Small intestine (tissue), 7 donors: ENCODE results near the gene SCN3B. TPM values are rescaled to one million over a fixed set of nuclear protein-coding genes. Genes with fewer than 3 reads are reported as not detected.

Source experiments
- DNase-seq, 2 donors: peaks; one replicate each; pipeline versions ENCODE4 v3.0.0 to v3.0.0-alpha.2; 2013
- FAIRE-seq: peaks from 2 replicates; lab custom pipeline; 2012; peaks lifted over from hg19 to GRCh38; lab: Jason Lieb, UNC
- H3K27ac ChIP-seq, 3 donors: one replicate each; pipeline ENCODE4 v1.5.1; 2013; ENCODE audit warnings: low read length in 2 of 3, mild to moderate bottlenecking in 2 of 3, control low read depth in 1 of 3, inconsistent platforms in 1 of 3, low read depth in 1 of 3, moderate library complexity in 1 of 3
- H3K27me3 ChIP-seq, 3 donors: one replicate each; pipeline ENCODE4 v1.6.1; 2013; ENCODE audit warnings: low read length in 3 of 3, inconsistent platforms in 1 of 3; ENCODE audit not compliant: control insufficient read depth in 3 of 3, insufficient read depth in 3 of 3
- H3K36me3 ChIP-seq, 3 donors: one replicate each; pipeline ENCODE4 v1.6.1; 2013; ENCODE audit warnings: low read length in 3 of 3, inconsistent platforms in 1 of 3, low read depth in 1 of 3, mild to moderate bottlenecking in 1 of 3, moderate library complexity in 1 of 3; ENCODE audit not compliant: control insufficient read depth in 3 of 3, insufficient read depth in 2 of 3
- H3K4me1 ChIP-seq, 3 donors: one replicate each; pipeline ENCODE4 v1.6.1; 2013; ENCODE audit warnings: low read length in 2 of 3, inconsistent platforms in 1 of 3, low read depth in 1 of 3, mild to moderate bottlenecking in 1 of 3, moderate library complexity in 1 of 3; ENCODE audit not compliant: control insufficient read depth in 3 of 3, insufficient read depth in 2 of 3
- H3K4me3 ChIP-seq, 3 donors: one replicate each; pipeline ENCODE4 v1.5.1; 2013; ENCODE audit warnings: low read length in 3 of 3, control low read depth in 1 of 3, inconsistent platforms in 1 of 3, low read depth in 1 of 3, mild to moderate bottlenecking in 1 of 3, moderate library complexity in 1 of 3
- H3K9me3 ChIP-seq, 2 donors: one replicate each; pipeline ENCODE4 v1.6.1; 2013; ENCODE audit warnings: low read depth in 1 of 2, low read length in 1 of 2; ENCODE audit not compliant: control insufficient read depth in 2 of 2, insufficient read depth in 1 of 2
- WGBS, 3 donors: extraction: QIAGEN DNeasy Blood & Tissue Kit; methylation state at CpG; one replicate each; pipeline ENCODE4 v1.1.7; 2013; 5-methylcytosine and 5-hydroxymethylcytosine counted together
- polyA plus RNA-seq, 4 donors: library from polyadenylated mRNA; stranded (reverse) in 3 of 4; unstranded in 1 of 4; fragments of 200-250 nt in 3 of 4; fragments of 120-200 nt in 1 of 4; gene quantifications; one replicate each; pipeline versions ENCODE4 v1.2.1 to v1.2.3, GENCODE V29; 2013
- donor health status: healthy with polysubstance abuse.
- donor health status: control.
- donor health status: control.
- donor health status: Bipolar disorder and iron deficiency.
- donor health status: healthy.

SCN3B gene
- polyA plus RNA-seq, 4 donors: under 0.01 to 2.6 (median 0.93) TPM

DNA sequence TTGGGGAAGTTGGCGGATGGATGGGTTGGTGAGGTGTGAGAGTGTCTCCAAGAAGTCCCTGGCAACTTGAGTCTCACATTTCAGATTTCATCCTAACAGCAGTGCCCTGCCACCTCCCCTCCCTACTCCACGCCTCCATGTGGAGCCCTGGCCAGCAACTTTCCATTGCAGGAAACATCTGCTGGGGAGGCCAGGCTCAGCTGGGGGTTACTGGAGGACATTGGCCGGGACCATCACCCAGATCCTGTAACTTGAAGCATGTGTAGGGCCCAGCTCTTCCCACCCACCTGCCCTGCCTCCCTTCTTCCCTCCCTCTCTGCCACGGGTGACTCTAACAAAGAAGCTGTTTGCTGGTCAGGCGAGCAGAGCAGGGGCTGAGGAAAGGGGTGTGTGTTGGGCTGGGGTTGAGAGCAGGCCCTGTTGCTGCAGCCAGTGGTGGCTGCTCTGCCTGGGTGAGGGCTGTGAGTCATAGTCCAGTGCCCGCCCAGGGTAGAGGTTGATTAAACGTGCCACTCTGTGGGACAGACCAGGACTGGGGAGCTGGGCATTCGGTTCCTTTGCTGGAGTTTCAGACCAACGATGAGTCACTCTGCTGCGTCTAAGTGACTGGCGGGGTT is 64.0 kb downstream of the SCN3B start:
- H3K4me1 ChIP-seq: peaks cover 7 to 52% (median 9%) of the 10 kb centered on the region in 3 donors
- no peaks in the 10 kb centered on the region for H3K27me3 ChIP-seq
- WGBS, 3 donors: 17 to 45% (median 37%) methylated on average over 11 of the region's 11 CpGs
- H3K27ac ChIP-seq: peak overlapping the region; percentile 36 to 89 (median 73)
- no peak for FAIRE-seq
- DNase-seq: peak; percentile 39 to 99
- H3K9me3 ChIP-seq: no peaks in the 10 kb centered on the region
- peak overlapping the region in 1 of 3 donors; percentile 79 for H3K4me3 ChIP-seq
- H3K36me3 ChIP-seq: peaks cover 0 to 69% (median 17%) of the 10 kb centered on the region in 3 donors

DNA sequence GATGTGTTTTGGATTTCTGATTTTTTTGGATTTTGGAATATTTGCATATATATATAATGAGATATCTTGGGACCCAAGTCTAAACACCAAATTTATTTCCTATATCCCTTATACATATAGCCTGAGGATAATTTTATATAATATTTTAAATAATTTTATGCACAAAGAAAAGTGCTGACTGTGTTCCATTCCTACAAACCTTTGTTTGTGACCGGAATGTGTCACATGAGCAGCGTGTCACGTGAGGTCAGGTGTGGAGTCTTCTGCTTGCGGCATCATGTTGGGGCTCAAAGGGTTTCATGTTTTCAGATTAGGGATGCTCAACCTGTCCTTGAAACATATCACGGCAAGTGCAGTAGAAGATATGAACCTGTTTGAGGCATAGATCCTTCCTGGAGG is 65.6 kb downstream of the SCN3B start:
- H3K27me3 ChIP-seq: no peaks in the 10 kb centered on the region
- H3K9me3 ChIP-seq: no peaks in the 10 kb centered on the region
- peak overlapping the region; percentile 34 to 63 (median 46) for H3K27ac ChIP-seq
- H3K36me3 ChIP-seq: peaks cover 0 to 67% (median 6%) of the 10 kb centered on the region in 3 donors
- WGBS, 3 donors: 84 to 91% (median 89%) methylated on average over 5 of the region's 5 CpGs
- H3K4me3 ChIP-seq: no peak overlapping the region
- no peak for DNase-seq
- FAIRE-seq: no peak
- peaks cover 8 to 63% (median 9%) of the 10 kb centered on the region in 3 donors for H3K4me1 ChIP-seq

DNA sequence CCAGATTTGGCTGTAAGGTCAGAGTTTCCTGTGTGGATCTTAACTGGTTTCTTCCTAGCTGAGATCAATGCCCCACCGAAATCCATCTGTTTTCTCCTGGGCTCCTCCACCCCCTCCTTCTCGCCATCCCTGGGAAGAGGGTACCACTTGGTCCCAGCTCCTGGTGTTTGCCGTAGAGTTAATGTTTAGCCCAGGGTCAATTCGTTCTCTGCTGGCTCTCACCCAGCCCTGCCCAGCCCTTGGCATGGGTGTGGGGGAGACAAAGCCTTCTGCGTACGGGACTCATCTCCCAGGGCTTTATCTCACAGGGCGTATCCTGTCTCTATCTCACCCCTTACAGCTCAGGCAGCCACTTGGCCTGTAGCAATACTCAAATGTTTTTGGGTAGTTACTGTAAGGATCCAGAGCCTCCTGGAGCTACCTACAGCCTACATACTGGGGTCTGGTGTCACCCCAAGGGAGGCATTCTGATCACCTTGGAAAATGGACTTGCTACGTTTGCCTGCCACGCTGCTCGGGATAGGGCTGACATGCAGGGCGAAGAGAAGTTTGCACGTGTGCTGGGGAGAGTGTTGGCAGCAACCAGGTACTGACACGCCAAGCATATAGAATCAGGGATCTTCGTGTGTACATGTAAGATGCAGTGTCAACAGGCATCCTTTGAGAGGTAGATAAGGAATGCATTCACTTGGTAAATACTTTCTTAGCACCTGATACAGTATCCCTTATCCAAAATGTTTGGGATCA is 66.1 kb downstream of the SCN3B start:
- peak overlapping the region; percentile 63 to 96 (median 93) for H3K27ac ChIP-seq
- no peaks in the 10 kb centered on the region for H3K9me3 ChIP-seq
- H3K36me3 ChIP-seq: peaks cover 0 to 62% (median under 1%) of the 10 kb centered on the region in 3 donors
- FAIRE-seq: no peak
- peak overlapping the region in 1 of 3 donors; percentile 4 for H3K4me3 ChIP-seq
- DNase-seq: peak; percentile 85 to 97
- no peaks in the 10 kb centered on the region for H3K27me3 ChIP-seq
- peaks cover 8 to 63% (median 9%) of the 10 kb centered on the region in 3 donors for H3K4me1 ChIP-seq
- WGBS, 3 donors: 21 to 68% (median 43%) methylated on average over 14 of the region's 14 CpGs

DNA sequence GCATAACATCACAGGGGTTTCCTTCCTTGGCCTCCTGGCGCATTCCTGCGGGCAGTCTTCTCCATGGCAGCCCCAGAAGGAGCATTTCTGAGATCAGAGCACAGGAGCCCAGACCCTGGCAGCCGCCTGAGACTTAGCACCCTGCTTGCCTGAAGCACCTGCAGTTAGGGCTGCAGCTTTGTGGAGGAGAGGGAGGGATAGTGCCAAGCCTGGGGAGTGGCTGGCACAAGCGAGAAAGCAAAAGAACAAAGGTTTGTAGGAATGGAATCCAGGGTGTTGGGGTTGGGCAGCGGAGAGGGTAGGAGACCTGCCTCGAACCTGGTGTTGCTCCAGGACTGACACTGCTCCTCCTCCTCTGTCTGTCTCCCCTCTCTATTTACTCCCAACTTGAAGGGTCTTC is 66.9 kb downstream of the SCN3B start:
- no peak for FAIRE-seq
- Histone ChIP-seq H3K27ac (peak overlapping the region; percentile 59 to 96 (median 93)), H3K4me3 (peak overlapping the region in 1 of 3 donors; percentile 3), H3K9me3 (no peaks in the 10 kb centered on the region), H3K4me1 (peaks cover 8 to 63% (median 9%) of the 10 kb centered on the region in 3 donors), H3K36me3 (peaks cover 0 to 59% (median 0%) of the 10 kb centered on the region in 3 donors), H3K27me3 (no peaks in the 10 kb centered on the region)
- WGBS, 3 donors: 16 to 75% (median 44%) methylated on average over 6 of the region's 6 CpGs
- peak; percentile 31 to 93 for DNase-seq

DNA sequence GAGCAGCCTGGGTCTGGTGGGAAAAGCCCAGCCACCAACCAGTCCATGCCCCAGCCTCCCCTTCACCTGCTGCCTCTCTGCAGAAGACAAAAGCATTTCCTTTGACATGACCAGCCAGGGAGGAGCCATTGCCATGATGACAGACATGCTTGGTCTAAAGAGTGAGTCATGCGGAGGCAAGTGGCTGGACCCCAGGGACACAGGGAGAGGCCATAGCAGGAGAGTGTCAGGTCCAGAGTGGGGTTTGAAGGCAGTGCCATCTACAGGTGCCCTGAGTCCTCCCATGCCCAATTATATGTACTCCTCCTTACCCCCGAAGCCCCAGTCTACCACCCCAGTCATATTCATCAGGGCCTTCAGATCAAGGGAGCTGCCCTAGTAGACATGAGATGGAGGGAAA is 67.4 kb downstream of the SCN3B start:
- DNase-seq (peak; percentile 25 to 89), FAIRE-seq (no peak)
- H3K27me3 ChIP-seq: no peaks in the 10 kb centered on the region
- H3K36me3 ChIP-seq: peaks cover 0 to 61% (median 0%) of the 10 kb centered on the region in 3 donors
- no peaks in the 10 kb centered on the region for H3K9me3 ChIP-seq
- 46 to 68% (median 58%) methylated on average over 2 of the region's 2 CpGs for WGBS, 3 donors
- H3K4me3 ChIP-seq: no peak overlapping the region
- peaks cover 8 to 63% (median 9%) of the 10 kb centered on the region in 3 donors for H3K4me1 ChIP-seq
- H3K27ac ChIP-seq: peak overlapping the region; percentile 59 to 96 (median 93)

DNA sequence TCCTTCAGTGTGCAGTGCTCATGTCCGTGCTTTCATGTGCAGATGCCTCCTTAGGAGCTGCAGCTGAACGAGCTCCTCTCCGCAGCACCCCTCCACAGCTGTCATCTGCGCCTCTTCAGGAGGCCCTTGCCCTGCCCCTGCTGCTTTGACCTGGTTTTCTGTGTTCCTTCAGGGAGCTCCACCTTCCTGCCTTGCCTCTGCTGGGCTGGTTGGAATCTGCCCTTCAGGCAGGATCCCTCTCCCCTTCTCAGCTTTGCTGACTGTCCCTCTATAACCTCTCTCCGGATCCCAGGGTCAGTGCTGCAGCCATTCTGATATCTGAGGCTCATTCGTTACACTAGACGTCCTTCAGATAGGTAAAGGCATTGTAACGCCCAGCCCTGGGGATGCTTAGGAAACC is 67.9 kb downstream of the SCN3B start:
- H3K9me3 ChIP-seq: no peaks in the 10 kb centered on the region
- H3K4me1 ChIP-seq: peaks cover 8 to 63% (median 9%) of the 10 kb centered on the region in 3 donors
- 35 to 71% (median 50%) methylated on average over 8 of the region's 8 CpGs for WGBS, 3 donors
- FAIRE-seq: no peak
- H3K27me3 ChIP-seq: no peaks in the 10 kb centered on the region
- H3K36me3 ChIP-seq: peaks cover 0 to 61% (median 0%) of the 10 kb centered on the region in 3 donors
- H3K27ac ChIP-seq: peak overlapping the region; percentile 59 to 96 (median 93)
- no peak overlapping the region for H3K4me3 ChIP-seq
- DNase-seq: peak in 1 of 2 donors; percentile 62

DNA sequence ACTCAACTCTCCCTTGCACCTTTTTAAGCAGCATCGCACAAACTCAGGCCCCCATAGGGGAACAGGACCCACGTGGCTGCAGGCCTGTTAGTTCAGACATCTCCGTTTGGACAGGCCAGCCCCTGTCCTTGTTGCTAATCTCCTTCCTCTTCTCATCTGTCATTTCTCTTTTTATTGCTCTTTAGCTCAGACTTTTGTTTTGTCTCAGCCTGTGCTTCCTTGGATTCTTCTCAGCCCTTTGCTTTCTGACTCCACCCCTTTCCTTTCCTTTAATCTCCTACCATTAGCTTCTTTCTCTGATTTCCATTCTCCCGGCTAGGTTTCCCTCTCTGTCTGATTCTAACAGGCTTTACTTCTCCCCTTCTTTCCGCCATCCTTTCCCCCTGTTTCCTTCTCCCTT is 68.7 kb downstream of the SCN3B start:
- peaks cover 8 to 62% (median 9%) of the 10 kb centered on the region in 3 donors for H3K4me1 ChIP-seq
- FAIRE-seq: no peak
- no peak for DNase-seq
- H3K27ac ChIP-seq: peak overlapping the region in 2 of 3 donors; percentile 37 to 96
- no peaks in the 10 kb centered on the region for H3K9me3 ChIP-seq
- no peak overlapping the region for H3K4me3 ChIP-seq
- H3K27me3 ChIP-seq: no peaks in the 10 kb centered on the region
- H3K36me3 ChIP-seq: peaks cover 0 to 57% (median 0%) of the 10 kb centered on the region in 3 donors
- 44 to 59% (median 48%) methylated on average over 5 of the region's 5 CpGs for WGBS, 3 donors

DNA sequence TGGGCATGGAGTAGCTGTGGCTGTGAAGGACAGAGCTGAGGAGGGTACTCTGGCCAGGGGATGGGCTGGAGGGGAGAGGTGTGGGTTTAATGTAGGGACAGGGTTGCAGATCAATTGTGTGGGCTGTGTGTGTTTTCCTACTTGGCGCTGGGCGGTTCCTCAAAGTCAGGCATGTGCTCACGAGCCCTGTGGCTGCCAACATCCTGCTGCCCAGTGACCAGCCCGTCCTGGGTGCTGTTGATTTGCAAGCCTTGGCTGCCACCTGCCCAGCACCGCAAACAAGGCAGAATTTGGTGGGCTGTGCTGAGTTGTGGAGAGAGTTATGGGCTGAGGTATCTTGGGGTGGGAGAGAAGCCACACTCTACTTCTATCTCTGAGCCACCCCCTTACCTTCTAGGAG is 69.2 kb downstream of the SCN3B start:
- peaks cover 0 to 52% (median 0%) of the 10 kb centered on the region in 3 donors for H3K36me3 ChIP-seq
- DNase-seq (peak in 1 of 2 donors; percentile 49), FAIRE-seq (no peak)
- no peaks in the 10 kb centered on the region for H3K27me3 ChIP-seq
- WGBS, 3 donors: 14 to 63% (median 37%) methylated on average over 5 of the region's 5 CpGs
- no peak overlapping the region for H3K4me3 ChIP-seq
- no peaks in the 10 kb centered on the region for H3K9me3 ChIP-seq
- peaks cover 8 to 57% (median 9%) of the 10 kb centered on the region in 3 donors for H3K4me1 ChIP-seq
- peak overlapping the region in 2 of 3 donors; percentile 37 to 49 for H3K27ac ChIP-seq
